ENCODE results near the gene HCN4. TPM values are rescaled to one million over a fixed set of nuclear protein-coding genes. Genes with fewer than 3 reads are reported as not detected.

Gene HCN4
- total RNA-seq, 2 donors from 2014 or later = 0.82 to 3.1 TPM

DNA sequence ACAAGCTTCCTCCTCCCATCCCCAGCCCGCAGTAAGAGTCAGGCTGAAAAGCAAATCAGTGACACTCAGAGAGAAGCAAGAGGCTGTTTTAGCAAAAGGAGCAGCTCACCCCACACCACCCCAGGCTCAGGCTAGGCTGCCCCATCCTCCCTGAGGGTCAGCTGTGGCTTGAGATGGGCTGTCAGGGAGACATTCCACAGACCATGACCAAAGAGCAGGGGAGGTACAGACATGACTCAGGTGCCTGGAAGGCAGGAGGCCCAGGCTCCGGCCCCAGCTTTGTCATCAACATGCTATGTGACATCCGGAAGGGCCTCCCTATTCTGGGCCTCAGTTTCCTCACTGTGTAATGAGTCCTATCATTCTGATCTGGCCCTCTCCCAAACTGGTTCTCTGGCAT lies 24.7 kb downstream of the HCN4 start:
- 80 to 89% methylated on average over 1 to 3 of the region's 3 CpGs for WGBS, 2 experiments (ENCODE audit: insufficient coverage in 1 of 2, insufficient read length in 1 of 2)
- Histone ChIP-seq H3K27me3 (ENCODE audit: control insufficient read depth, insufficient read depth, low read length, poor library complexity, severe bottlenecking) (no peaks in the 10 kb centered on the region), H3K9me3 (ENCODE audit: control insufficient read depth, low read length) (no peaks in the 10 kb centered on the region), H3K27ac (ENCODE audit: low read depth, low read length) (no peak overlapping the region), H3K4me3 (ENCODE audit: low read length) (no peak overlapping the region), H3K36me3 (ENCODE audit: control insufficient read depth, insufficient read depth, low read length) (no peaks in the 10 kb centered on the region), H3K4me1 (ENCODE audit: control insufficient read depth, insufficient read depth, low read length) (no peaks in the 10 kb centered on the region), H3K9ac (ENCODE audit: extremely low read depth, low read length, poor library complexity, severe bottlenecking) (no peak overlapping the region)
- H3K9me3 Mint-ChIP-seq = no peaks in the 10 kb centered on the region
- no peaks in the 10 kb centered on the region for H3K36me3 Mint-ChIP-seq (ENCODE audit: low read depth)
- no peak overlapping the region for H3K27ac Mint-ChIP-seq
- H3K27me3 Mint-ChIP-seq (ENCODE audit: insufficient read depth) = no peaks in the 10 kb centered on the region
- TF ChIP-seq, protein P1, sequence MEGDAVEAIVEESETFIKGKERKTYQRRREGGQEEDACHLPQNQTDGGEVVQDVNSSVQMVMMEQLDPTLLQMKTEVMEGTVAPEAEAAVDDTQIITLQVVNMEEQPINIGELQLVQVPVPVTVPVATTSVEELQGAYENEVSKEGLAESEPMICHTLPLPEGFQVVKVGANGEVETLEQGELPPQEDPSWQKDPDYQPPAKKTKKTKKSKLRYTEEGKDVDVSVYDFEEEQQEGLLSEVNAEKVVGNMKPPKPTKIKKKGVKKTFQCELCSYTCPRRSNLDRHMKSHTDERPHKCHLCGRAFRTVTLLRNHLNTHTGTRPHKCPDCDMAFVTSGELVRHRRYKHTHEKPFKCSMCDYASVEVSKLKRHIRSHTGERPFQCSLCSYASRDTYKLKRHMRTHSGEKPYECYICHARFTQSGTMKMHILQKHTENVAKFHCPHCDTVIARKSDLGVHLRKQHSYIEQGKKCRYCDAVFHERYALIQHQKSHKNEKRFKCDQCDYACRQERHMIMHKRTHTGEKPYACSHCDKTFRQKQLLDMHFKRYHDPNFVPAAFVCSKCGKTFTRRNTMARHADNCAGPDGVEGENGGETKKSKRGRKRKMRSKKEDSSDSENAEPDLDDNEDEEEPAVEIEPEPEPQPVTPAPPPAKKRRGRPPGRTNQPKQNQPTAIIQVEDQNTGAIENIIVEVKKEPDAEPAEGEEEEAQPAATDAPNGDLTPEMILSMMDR (conservative IDR thresholded peaks at IDR 0.05) = no peak
- no peak for DNase-seq
- H3K4me3 Mint-ChIP-seq = no peak overlapping the region
- H3K4me1 Mint-ChIP-seq = no peaks in the 10 kb centered on the region

DNA sequence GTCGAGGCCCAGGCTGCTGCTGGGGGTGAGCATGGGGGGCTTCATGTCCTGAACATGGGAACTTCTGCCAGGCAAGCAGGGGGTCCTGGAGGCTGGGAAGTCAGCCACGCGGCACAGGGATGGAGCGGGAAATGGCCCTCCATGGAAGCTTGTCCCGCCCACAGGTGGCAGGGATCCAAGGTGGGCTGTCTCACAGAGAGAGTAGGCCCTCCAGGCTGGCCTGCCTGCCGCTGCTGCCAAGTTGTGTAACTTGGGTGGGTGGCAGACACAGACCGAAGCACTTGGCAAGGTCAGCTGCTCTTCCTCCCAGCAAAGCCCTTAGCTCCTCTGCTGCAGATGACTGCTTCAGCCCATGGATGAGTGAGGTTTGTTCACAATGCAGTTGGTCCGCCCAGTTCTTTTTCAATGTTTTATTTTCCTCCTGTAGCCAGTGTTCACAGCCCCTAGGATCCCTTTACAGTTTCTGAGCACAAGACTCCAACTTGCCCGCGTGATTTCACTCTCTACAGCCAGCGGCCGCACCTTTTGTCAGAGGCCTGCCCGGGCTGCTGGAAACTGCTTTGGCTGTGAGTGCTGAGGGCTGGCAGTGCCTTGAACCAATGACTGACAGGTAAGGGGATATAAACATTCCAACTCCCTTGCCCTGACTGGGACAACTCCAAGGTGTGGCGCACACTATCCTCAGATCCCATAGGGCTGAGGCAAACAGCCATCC lies 26.7 kb downstream of the HCN4 start:
- Mint-ChIP-seq H3K36me3 (ENCODE audit: low read depth) (no peaks in the 10 kb centered on the region), H3K27me3 (ENCODE audit: insufficient read depth) (no peaks in the 10 kb centered on the region), H3K4me1 (no peaks in the 10 kb centered on the region), H3K4me3 (no peak overlapping the region), H3K27ac (no peak overlapping the region), H3K9me3 (no peaks in the 10 kb centered on the region)
- Histone ChIP-seq H3K9ac (ENCODE audit: extremely low read depth, low read length, poor library complexity, severe bottlenecking) (no peak overlapping the region), H3K27me3 (ENCODE audit: control insufficient read depth, insufficient read depth, low read length, poor library complexity, severe bottlenecking) (no peaks in the 10 kb centered on the region), H3K36me3 (ENCODE audit: control insufficient read depth, insufficient read depth, low read length) (no peaks in the 10 kb centered on the region), H3K9me3 (ENCODE audit: control insufficient read depth, low read length) (no peaks in the 10 kb centered on the region), H3K4me3 (ENCODE audit: low read length) (no peak overlapping the region), H3K27ac (ENCODE audit: low read depth, low read length) (no peak overlapping the region), H3K4me1 (ENCODE audit: control insufficient read depth, insufficient read depth, low read length) (no peaks in the 10 kb centered on the region)
- DNase-seq = no peak
- 94 to 98% methylated on average over 7 to 14 of the region's 14 CpGs for WGBS, 2 experiments (ENCODE audit: insufficient coverage in 1 of 2, insufficient read length in 1 of 2)
- TF ChIP-seq, protein P1 (conservative IDR thresholded peaks at IDR 0.05) = no peak

DNA sequence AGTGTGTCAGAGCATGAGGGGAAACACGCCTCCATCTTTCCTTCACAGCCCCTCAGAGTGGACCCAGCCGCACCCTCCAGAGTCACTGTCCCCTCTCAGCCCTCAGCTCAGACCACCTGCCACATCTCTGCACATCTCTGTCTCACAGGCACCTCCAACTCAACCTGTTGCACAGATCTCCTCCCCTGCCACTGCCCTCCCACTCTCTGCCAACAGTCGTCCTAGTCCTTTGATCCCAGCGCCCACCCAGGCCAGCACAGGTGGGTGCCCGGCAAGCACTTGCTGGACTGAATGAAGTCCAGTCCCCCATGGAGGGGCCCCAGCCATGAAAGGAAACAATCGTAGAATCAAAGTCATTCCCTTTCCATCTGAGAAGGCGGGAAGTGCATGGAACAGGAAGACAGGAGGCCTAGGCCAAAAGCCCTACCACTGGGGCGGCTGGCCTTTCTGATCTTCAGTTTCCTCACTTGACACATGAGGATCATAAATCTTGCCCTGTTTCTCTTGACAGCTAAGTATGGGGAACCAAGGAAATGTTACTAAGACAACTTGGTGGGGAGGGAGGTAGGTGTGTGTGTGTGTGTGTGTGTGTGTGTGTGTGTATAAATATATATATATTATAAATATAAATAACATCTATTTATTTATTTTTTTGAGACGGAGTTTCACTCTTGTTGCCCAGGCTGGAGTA lies 28.1 kb downstream of the HCN4 start:
- H3K27me3 Mint-ChIP-seq (ENCODE audit: insufficient read depth) = no peaks in the 10 kb centered on the region
- H3K4me1 ChIP-seq (ENCODE audit: control insufficient read depth, insufficient read depth, low read length) = no peaks in the 10 kb centered on the region
- H3K9me3 ChIP-seq (ENCODE audit: control insufficient read depth, low read length) = no peaks in the 10 kb centered on the region
- H3K9ac ChIP-seq (ENCODE audit: extremely low read depth, low read length, poor library complexity, severe bottlenecking) = no peak overlapping the region
- WGBS, 2 experiments (ENCODE audit: insufficient coverage in 1 of 2, insufficient read length in 1 of 2) = 86 to 93% methylated on average over 7 to 9 of the region's 9 CpGs
- H3K36me3 ChIP-seq (ENCODE audit: control insufficient read depth, insufficient read depth, low read length) = no peaks in the 10 kb centered on the region
- no peaks in the 10 kb centered on the region for H3K27me3 ChIP-seq (ENCODE audit: control insufficient read depth, insufficient read depth, low read length, poor library complexity, severe bottlenecking)
- H3K4me3 Mint-ChIP-seq = no peak overlapping the region
- H3K27ac ChIP-seq (ENCODE audit: low read depth, low read length) = no peak overlapping the region
- no peak overlapping the region for H3K4me3 ChIP-seq (ENCODE audit: low read length)
- no peaks in the 10 kb centered on the region for H3K4me1 Mint-ChIP-seq
- peak overlapping the region; percentile 31 for H3K27ac Mint-ChIP-seq
- H3K36me3 Mint-ChIP-seq (ENCODE audit: low read depth) = no peaks in the 10 kb centered on the region
- TF ChIP-seq, protein P1 (conservative IDR thresholded peaks at IDR 0.05) = no peak
- H3K9me3 Mint-ChIP-seq = no peaks in the 10 kb centered on the region
- no peak for DNase-seq
